HCT116 (cell line): ENCODE data around the gene TEPSIN.

Experiments
- CEBPB ChIP-seq: IDR thresholded peaks from 2 replicates; pipeline ENCODE4 v1.6.1; 2012; ENCODE audit warnings: low read depth
- CTCF ChIP-seq, 3 experiments: fragments of 200-600 bp in 1 of 3; sonication (generic) in 1 of 3; IDR thresholded peaks in 2 of 3; conservative IDR thresholded peaks in 1 of 3; 2 replicates each; pipeline ENCODE4 v1.5.1; 2012 to 2017; ENCODE audit warnings: low read depth in 2 of 3, low read length in 2 of 3, antibody characterized with exemption in 1 of 3, borderline replicate concordance in 1 of 3, control low read depth in 1 of 3, mild to moderate bottlenecking in 1 of 3, mixed read lengths in 1 of 3, mixed run types in 1 of 3, moderate library complexity in 1 of 3; ENCODE audit not compliant: insufficient read depth in 1 of 3
- FOSL1 ChIP-seq: IDR thresholded peaks from 2 replicates; pipeline ENCODE4 v1.6.1; 2012; ENCODE audit warnings: low read depth
- POLR2AphosphoS5 ChIP-seq: IDR thresholded peaks from 2 replicates; pipeline ENCODE4 v1.6.1; 2011; ENCODE audit warnings: mild to moderate bottlenecking, low read depth, low read length, moderate library complexity
- SIN3A ChIP-seq: IDR thresholded peaks from 2 replicates; pipeline ENCODE4 v1.6.1; 2012; ENCODE audit warnings: low read depth
- SP1 ChIP-seq: IDR thresholded peaks from 2 replicates; pipeline ENCODE4 v1.6.1; 2012; ENCODE audit warnings: low read depth
- ZFX ChIP-seq: fragments of 450-650 bp; IDR thresholded peaks from 2 replicates; pipeline ENCODE4 v1.6.1; 2017

- TF ChIP-seq FOSL1, result no peak
- no peak for TF ChIP-seq CTCF (IDR thresholded peaks at IDR 0.05 in 2 of 3, conservative IDR thresholded peaks at IDR 0.05 in 1 of 3; ENCODE audit: borderline replicate concordance in 1 of 3, insufficient read depth in 1 of 3, low read depth in 2 of 3, low read length in 2 of 3)
- no peak for TF ChIP-seq ZFX
- no peak for TF ChIP-seq SIN3A
- TF ChIP-seq POLR2AphosphoS5, result no peak
- TF ChIP-seq CEBPB, result no peak
- TF ChIP-seq SP1, result no peak
Observed at GRCh38 chr17:81181811-81182185, 57.1 kb downstream of the TEPSIN start.
